OCI-LY7 (cell line): Measurements from ENCODE around the gene DYNC1I1. TPM values are rescaled to one million over a fixed set of nuclear protein-coding genes. Genes with fewer than 3 reads are reported as not detected.

Source experiments
- BruUV-seq: library from RNA; stranded (reverse); fragments of 400-500 nt; replicated peaks from 2 replicates; lab custom pipeline; 2021; lab: Mats Ljungman, UMichigan
- CTCF ChIA-PET: fragments of 300-600 bp; sonication (Branson Sonifier 250); formaldehyde crosslinking; loops from one replicate; lab custom pipeline; 2022; ENCODE audit warnings: antibody characterized with exemption; ENCODE audit not compliant: unreplicated experiment; lab: Charles Lee
- POLR2A ChIA-PET: fragments of 300-600 bp; sonication (Branson Sonifier 250); formaldehyde crosslinking; loops from one replicate; lab custom pipeline; 2022; ENCODE audit warnings: antibody characterized with exemption; lab: Charles Lee
- DNase-seq: peaks from one replicate; pipeline ENCODE4 v3.0.0-alpha.2; 2015; ENCODE audit warnings: low spot score
- H2AFZ ChIP-seq: fragments of 200-600 bp; sonication (generic), shearing (Covaris generic); 2 replicates; pipeline ENCODE4 v1.6.1; 2014; ENCODE audit warnings: mild to moderate bottlenecking, antibody characterized with exemption, low read length, moderate library complexity
- H3K27ac ChIP-seq: fragments of 200-600 bp; sonication (generic); 2 replicates; pipeline ENCODE4 v1.5.1; 2014; ENCODE audit warnings: mixed run types, low read depth, mild to moderate bottlenecking, moderate library complexity, low read length, inconsistent platforms; ENCODE audit not compliant: poor library complexity, severe bottlenecking
- H3K36me3 ChIP-seq: fragments of 200-600 bp; sonication (generic); 2 replicates; pipeline ENCODE4 v1.6.1; 2014; ENCODE audit warnings: mild to moderate bottlenecking, antibody characterized with exemption, low read length, moderate library complexity, mixed read lengths; ENCODE audit not compliant: insufficient read depth
- H3K4me1 ChIP-seq: fragments of 200-600 bp; sonication (generic); 2 replicates; pipeline ENCODE4 v1.5.1; 2014; ENCODE audit warnings: mild to moderate bottlenecking, low read length; ENCODE audit not compliant: insufficient read depth, poor library complexity, severe bottlenecking
- H3K4me2 ChIP-seq: fragments of 200-600 bp; sonication (generic); 2 replicates; pipeline ENCODE4 v1.6.1; 2014; ENCODE audit warnings: mild to moderate bottlenecking, low read length
- H3K4me3 ChIP-seq: fragments of 200-600 bp; sonication (generic); 2 replicates; pipeline ENCODE4 v1.5.1; 2014; ENCODE audit warnings: mild to moderate bottlenecking, low read depth, low read length; ENCODE audit not compliant: poor library complexity, severe bottlenecking
- H3K79me2 ChIP-seq: fragments of 200-600 bp; sonication (generic); 2 replicates; pipeline ENCODE4 v1.6.1; 2016; ENCODE audit warnings: low read depth, mild to moderate bottlenecking, low read length, moderate library complexity, mixed read lengths; ENCODE audit not compliant: insufficient read depth
- H3K9me2 ChIP-seq: fragments of 200-600 bp; sonication (generic); 2 replicates; pipeline ENCODE4 v1.6.1; 2016; ENCODE audit warnings: mild to moderate bottlenecking, low read length, mixed read lengths; ENCODE audit not compliant: insufficient read depth
- H3K9me3 ChIP-seq: fragments of 200-600 bp; sonication (generic); 2 replicates; pipeline ENCODE4 v1.6.1; 2014; ENCODE audit warnings: mild to moderate bottlenecking, mixed run types, low read length, mixed read lengths
- H4K20me1 ChIP-seq: fragments of 200-600 bp; sonication (generic); 2 replicates; pipeline ENCODE4 v1.6.1; 2014; ENCODE audit warnings: mild to moderate bottlenecking, antibody characterized with exemption, low read length, moderate library complexity, mixed read lengths; ENCODE audit not compliant: insufficient read depth
- EZH2phosphoT487 ChIP-seq: fragments of 200-600 bp; sonication (generic); IDR thresholded peaks from 2 replicates; pipeline ENCODE4 v1.6.1; 2018; ENCODE audit warnings: low read depth, borderline replicate concordance, mild to moderate bottlenecking, mixed run types, antibody characterized with exemption, low read length, moderate library complexity, mixed read lengths
- intact Hi-C: fragments of 100-400 bp; cut with micrococcal nuclease; formaldehyde crosslinking; loops from one replicate; pipeline ENCODE4 v1.10.0; 2022; ENCODE audit not compliant: unreplicated experiment
- total RNA-seq, 2 experiments: library from RNA; depleted of rRNA in 1 of 2; stranded (reverse); fragments of >200 nt in 1 of 2; shearing (Covaris generic) in 1 of 2; gene quantifications; 2 replicates each; pipeline ENCODE4 v1.2.3, GENCODE V29; 2014 to 2022
- TF ChIP-seq, protein P1 (sequence below): fragments of 200-600 bp; sonication (generic); conservative IDR thresholded peaks from 2 replicates; pipeline ENCODE4 v1.5.1; 2014; ENCODE audit warnings: mild to moderate bottlenecking, antibody characterized with exemption, low read length, moderate library complexity, mixed read lengths

DYNC1I1 gene
- total RNA-seq, 2 experiments from 2014 or later, result not detected

DNA sequence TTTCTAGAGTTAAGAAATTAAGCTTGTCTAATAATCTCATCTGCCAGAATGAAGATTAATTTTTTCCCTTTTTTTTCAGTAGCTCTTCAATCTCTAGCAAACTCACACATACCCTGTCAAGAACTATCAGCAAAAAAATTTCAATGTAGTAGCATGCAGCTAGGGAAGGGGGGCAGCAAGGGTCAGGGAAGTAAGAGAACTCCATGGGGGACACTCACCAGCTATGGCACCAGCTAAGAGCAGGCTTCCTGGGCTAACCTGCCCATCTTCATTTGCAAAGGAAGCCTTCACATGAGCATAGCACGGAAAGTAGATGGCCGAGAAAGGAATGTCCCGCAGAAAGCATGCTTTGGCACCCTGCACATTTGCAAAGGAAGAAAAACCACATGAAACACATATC lies 359.2 kb downstream of the DYNC1I1 start:
- H3K4me2 ChIP-seq, result no peak overlapping the region
- CTCF ChIA-PET, result no interaction called here

DNA sequence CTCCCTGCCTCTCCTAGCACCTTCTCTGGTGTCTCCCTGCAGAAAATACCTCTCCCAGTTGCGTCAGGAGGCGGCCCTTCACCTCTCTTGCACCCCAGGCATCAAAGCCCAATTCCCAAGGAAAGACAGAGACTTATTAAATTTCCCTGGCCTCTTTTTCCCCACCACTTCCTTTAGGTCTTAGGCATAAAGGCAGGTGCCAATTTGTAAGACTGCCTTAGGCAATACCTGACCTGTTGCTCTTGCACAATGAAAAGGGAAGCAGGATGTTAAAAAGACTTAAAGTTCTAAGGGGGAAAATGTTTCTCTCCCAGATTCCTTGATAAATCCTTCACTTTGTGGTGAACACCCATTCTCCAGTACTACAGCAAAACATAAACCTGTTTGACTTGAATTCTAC lies 362.9 kb downstream of the DYNC1I1 start:
- intact Hi-C loops, result no loop called here
- DNase-seq, result no peak
- Histone ChIP-seq H4K20me1 (no peaks in the 10 kb centered on the region), H3K4me3 (no peak overlapping the region), H3K4me2 (no peak overlapping the region), H3K4me1 (no peaks in the 10 kb centered on the region), H3K27ac (no peak overlapping the region), H3K9me3 (no peaks in the 10 kb centered on the region), H2AFZ (no peak overlapping the region), H3K79me2 (no peaks in the 10 kb centered on the region), H3K36me3 (no peaks in the 10 kb centered on the region), H3K9me2 (no peaks in the 10 kb centered on the region)
- ChIA-PET CTCF (no interaction called here), POLR2A (no interaction called here)
- no TSS peak for BruUV-seq
- TF ChIP-seq EZH2phosphoT487, result no peak
- TF ChIP-seq, protein P1, sequence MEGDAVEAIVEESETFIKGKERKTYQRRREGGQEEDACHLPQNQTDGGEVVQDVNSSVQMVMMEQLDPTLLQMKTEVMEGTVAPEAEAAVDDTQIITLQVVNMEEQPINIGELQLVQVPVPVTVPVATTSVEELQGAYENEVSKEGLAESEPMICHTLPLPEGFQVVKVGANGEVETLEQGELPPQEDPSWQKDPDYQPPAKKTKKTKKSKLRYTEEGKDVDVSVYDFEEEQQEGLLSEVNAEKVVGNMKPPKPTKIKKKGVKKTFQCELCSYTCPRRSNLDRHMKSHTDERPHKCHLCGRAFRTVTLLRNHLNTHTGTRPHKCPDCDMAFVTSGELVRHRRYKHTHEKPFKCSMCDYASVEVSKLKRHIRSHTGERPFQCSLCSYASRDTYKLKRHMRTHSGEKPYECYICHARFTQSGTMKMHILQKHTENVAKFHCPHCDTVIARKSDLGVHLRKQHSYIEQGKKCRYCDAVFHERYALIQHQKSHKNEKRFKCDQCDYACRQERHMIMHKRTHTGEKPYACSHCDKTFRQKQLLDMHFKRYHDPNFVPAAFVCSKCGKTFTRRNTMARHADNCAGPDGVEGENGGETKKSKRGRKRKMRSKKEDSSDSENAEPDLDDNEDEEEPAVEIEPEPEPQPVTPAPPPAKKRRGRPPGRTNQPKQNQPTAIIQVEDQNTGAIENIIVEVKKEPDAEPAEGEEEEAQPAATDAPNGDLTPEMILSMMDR, result no peak

More for the DNA sequence above, 359.2 kb downstream of the DYNC1I1 start:
- H3K9me3 ChIP-seq, result no peaks in the 10 kb centered on the region
- no peaks in the 10 kb centered on the region for H3K4me1 ChIP-seq
- TF ChIP-seq, protein P1, result no peak
- TF ChIP-seq EZH2phosphoT487, result no peak
- intact Hi-C loops, result no loop called here
- DNase-seq, result no peak
- H3K36me3 ChIP-seq, result no peaks in the 10 kb centered on the region
- POLR2A ChIA-PET, result interaction anchor here (0.5 kb wide), 1 partner anchor 70 kb away, joined by 5 read pairs; no protein-coding TSS in a partner anchor
- H3K27ac ChIP-seq, result no peak overlapping the region
- no peaks in the 10 kb centered on the region for H4K20me1 ChIP-seq
- H2AFZ ChIP-seq, result no peak overlapping the region
- no peak overlapping the region for H3K4me3 ChIP-seq
- BruUV-seq, result no TSS peak
- no peaks in the 10 kb centered on the region for H3K9me2 ChIP-seq
- no peaks in the 10 kb centered on the region for H3K79me2 ChIP-seq

DNA sequence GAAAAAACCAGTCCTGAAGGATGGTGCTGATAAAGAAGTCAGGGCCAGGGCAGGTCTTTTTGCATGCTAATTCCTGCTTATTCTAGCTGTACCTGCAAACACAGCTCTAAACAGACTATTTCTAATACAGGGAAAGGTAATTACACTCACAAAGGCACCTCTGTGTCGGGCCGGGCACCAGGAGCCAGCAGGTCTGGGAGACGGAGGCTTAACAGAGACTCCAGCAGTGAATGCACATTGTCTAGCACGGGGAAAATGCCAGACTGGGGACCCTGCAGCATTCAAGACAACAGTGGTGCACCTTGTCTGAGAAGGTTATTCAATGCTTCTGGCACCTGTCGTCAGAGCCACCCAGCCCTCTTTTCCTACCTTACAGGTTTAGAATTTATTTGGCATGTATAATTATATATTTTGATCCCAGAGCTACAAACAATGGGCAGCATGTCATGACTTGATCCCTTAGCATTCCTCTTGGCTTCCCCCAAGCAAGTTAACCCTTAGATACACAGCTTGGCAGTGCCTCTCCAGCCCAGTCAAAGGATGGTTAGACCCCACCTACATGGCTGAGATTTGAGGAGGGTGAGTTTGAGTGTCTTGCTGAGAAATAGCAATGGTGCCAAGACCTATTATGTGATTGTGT lies 364.4 kb downstream of the DYNC1I1 start:
- CTCF ChIA-PET, result no interaction called here
- no peak overlapping the region for H3K4me2 ChIP-seq
- no peaks in the 10 kb centered on the region for H3K36me3 ChIP-seq
- no peak overlapping the region for H2AFZ ChIP-seq
- no peak overlapping the region for H3K4me3 ChIP-seq
- POLR2A ChIA-PET, result interaction anchor here (0.9 kb wide), 1 partner anchor 89 kb away, joined by 3 read pairs; no protein-coding TSS in a partner anchor
- no peaks in the 10 kb centered on the region for H3K9me2 ChIP-seq
- intact Hi-C loops, result no loop called here
- H3K4me1 ChIP-seq, result no peaks in the 10 kb centered on the region
- BruUV-seq, result no TSS peak
- TF ChIP-seq, protein P1, result no peak
- no peak for TF ChIP-seq EZH2phosphoT487
- no peaks in the 10 kb centered on the region for H3K79me2 ChIP-seq
- no peaks in the 10 kb centered on the region for H4K20me1 ChIP-seq
- DNase-seq, result no peak
- no peak overlapping the region for H3K27ac ChIP-seq
- no peaks in the 10 kb centered on the region for H3K9me3 ChIP-seq
